ENCODE data around the gene BARX2.

BARX2 gene

DNA sequence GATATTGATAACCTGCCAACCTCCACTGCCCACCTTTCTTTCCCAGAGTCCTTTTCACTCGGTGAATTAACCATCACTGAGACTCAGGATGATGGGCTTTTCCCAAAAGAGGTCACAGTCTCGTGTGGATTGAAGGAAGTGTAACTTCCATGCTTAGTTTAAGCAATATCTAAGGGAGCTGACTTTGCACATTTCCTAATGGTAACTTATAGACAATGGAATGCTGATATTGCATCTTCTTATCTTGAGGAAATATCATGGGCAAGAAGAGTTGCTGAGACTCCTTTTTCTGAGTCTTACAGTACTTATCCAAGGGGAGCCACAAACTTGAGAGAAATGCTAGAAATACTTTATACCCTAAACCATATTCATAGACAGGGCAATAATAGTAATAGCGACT, 8.8 kb downstream of the BARX2 start:
- no peak for DNase-seq (ENCODE audit: extremely low read depth, low read depth)
- TF ChIP-seq, protein P1, sequence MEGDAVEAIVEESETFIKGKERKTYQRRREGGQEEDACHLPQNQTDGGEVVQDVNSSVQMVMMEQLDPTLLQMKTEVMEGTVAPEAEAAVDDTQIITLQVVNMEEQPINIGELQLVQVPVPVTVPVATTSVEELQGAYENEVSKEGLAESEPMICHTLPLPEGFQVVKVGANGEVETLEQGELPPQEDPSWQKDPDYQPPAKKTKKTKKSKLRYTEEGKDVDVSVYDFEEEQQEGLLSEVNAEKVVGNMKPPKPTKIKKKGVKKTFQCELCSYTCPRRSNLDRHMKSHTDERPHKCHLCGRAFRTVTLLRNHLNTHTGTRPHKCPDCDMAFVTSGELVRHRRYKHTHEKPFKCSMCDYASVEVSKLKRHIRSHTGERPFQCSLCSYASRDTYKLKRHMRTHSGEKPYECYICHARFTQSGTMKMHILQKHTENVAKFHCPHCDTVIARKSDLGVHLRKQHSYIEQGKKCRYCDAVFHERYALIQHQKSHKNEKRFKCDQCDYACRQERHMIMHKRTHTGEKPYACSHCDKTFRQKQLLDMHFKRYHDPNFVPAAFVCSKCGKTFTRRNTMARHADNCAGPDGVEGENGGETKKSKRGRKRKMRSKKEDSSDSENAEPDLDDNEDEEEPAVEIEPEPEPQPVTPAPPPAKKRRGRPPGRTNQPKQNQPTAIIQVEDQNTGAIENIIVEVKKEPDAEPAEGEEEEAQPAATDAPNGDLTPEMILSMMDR (IDR thresholded peaks at IDR 0.05; ENCODE audit: low read depth, low read length): no peak

DNA sequence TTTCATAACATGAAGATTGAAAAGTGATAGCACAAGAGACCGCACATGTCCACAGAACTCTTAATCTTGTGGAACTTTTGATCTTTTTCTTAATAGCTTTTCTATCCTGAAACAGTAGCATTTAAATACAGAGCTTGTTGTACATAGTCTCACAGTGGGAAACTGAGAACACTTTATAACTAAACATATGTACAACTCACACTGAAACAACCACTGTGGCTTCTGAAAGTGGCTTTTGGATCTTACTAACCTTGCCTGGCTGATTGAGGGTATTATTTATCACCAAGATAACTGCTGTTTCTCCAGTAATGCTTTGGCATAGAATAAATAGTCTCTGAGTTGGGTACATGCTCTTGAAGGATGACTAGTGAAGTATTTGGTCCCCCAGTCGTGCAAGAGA, 10.2 kb downstream of the BARX2 start:
- DNase-seq (ENCODE audit: extremely low read depth, low read depth): no peak

DNA sequence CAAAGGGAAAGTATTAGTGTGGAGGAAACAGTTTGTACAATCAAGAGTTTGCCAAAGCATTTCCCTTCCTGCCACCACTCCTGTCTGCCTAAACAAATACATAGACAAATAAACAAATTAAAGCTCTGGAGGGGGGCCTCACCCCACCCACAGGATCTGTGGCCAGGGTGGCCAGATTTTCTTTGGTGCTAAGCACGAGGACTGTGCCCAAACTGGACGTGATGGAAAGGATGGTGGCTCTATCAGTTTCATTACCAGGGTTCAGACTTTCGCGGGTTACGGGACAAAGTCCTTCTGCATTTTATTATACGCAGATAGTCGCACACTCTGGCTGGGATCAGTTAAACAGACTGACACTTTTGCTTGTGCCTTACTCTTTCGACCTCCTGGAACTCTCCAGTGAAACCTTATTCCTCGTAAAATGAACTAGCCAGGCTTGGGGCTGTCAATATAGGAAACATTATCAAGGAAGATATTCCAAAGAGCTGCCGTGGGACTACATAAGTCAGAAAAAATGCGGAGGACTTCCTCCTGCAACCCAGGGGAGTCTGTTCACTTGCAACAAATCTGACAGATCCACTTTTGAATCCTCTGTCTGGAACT, 11.2 kb downstream of the BARX2 start:
- DNase-seq (ENCODE audit: extremely low read depth, low read depth): no peak
- TF ChIP-seq, protein P1 (IDR thresholded peaks at IDR 0.05; ENCODE audit: low read depth, low read length): no peak

More for the DNA sequence above, 10.2 kb downstream of the BARX2 start:
- TF ChIP-seq, protein P1 (IDR thresholded peaks at IDR 0.05; ENCODE audit: low read depth, low read length): no peak

DNA sequence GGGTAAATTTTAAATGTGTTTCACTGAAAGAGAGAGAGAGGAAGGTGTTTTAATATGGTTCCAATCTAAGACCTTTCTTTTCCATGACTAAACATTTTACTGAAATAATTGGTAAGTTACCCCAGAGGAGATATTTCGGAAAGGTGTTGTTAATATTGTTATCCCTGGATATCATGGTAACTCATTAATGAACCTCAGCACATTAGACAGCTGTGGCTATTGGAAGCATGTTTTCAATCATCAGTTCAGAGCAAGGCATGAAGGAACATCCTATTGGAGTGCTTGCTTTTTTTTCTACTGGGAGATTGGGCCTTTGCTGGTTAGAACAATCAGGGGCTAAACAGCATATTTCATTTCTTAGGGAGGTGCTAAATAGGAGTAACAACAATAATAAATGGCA, 11.8 kb downstream of the BARX2 start:
- TF ChIP-seq, protein P1 (IDR thresholded peaks at IDR 0.05; ENCODE audit: low read depth, low read length): no peak
- DNase-seq (ENCODE audit: extremely low read depth, low read depth): no peak

DNA sequence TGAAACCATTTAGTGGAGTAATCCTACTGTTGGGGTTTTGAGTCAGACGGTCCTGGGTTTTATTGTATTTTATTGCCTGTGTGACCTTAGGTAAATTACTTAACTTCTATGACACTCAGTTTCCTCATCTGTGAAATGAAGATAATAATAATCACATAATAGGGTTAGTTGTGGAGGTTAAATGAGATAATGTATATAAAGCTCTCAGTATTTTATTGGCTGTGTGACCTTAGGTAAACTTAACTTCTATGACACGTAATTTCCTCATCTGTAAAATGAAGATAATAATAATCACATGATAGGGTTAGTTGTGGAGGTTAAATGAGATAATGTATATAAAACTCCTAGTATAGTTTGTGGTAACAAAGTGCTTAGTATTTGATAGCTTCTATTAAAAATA, 13.2 kb downstream of the BARX2 start:
- no peak for DNase-seq (ENCODE audit: extremely low read depth, low read depth)
- TF ChIP-seq, protein P1 (IDR thresholded peaks at IDR 0.05; ENCODE audit: low read depth, low read length): no peak

DNA sequence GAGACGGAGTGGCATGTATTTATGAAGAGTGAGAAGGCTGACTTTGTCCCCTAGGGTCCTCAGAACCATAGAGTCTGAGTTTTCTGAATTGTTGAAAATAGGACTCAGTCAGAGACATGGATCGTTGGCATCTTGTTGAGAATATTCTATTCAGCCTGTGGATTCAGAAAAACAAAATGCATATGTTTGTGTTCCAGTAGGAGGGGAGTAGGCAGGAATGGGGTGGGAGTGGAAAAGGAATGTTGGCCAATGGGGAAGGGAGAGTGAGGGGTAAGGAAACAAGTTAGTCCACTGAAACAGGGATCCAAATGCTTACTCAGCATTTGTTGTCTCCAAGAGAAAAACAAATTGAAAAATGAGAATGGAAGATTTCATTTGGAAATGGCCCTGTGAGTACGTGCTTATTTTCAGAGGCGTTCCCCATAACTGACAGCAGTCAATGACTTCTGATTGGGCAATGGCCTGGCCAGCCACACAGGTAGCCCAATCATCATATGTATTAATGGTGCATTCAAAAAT, 14.7 kb downstream of the BARX2 start:
- DNase-seq (ENCODE audit: extremely low read depth, low read depth): no peak
- TF ChIP-seq, protein P1 (IDR thresholded peaks at IDR 0.05; ENCODE audit: low read depth, low read length): no peak

DNA sequence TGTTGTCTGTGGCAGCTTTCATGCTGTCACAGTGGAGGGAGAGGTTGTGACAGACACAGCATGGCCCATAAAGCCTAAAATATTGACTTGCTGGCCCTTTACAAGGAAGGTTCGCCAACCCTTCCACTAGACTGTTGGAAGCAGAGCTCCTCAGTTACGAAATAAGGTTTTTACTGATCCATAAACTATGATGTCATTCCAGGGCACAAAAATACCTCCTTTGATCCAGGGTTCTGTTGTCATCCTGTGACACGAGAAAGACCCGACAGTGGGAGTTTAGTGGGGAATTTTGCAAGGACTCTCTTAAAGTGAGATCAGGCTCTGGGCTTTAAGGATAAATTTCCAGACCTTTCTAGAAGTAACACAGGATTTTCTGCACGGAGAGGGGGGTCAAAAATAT, 15.7 kb downstream of the BARX2 start:
- no peak for DNase-seq (ENCODE audit: extremely low read depth, low read depth)

More for the DNA sequence above, 15.7 kb downstream of the BARX2 start:
- TF ChIP-seq, protein P1 (IDR thresholded peaks at IDR 0.05; ENCODE audit: low read depth, low read length): no peak
